RWPE1 (cell line): ENCODE data around the gene TMEM175.
A peak's percentile ranks its signal among the peaks of the same experiment; 100 is the strongest.

Source experiments
- CTCF ChIA-PET: fragments of 350-600 bp; sonication (Branson Sonifier 250); formaldehyde crosslinking; extraction: SDS; loops from one replicate; lab custom pipeline; 2021; lab: Yijun Ruan, JAX
- POLR2A ChIA-PET: fragments of 400-600 bp; formaldehyde crosslinking; extraction: SDS; loops from one replicate; lab custom pipeline; 2020; ENCODE audit warnings: antibody characterized with exemption; ENCODE audit not compliant: low non-redundant PET; lab: Yijun Ruan, JAX
- DNase-seq: peaks from one replicate; pipeline ENCODE4 v3.0.0; 2012; ENCODE audit warnings: low spot score
- H3K27ac ChIP-seq: fragments of 450-650 bp; 2 replicates; pipeline ENCODE4 v1.5.1; 2017
- TF ChIP-seq, protein P1 (sequence below): fragments of 450-650 bp; conservative IDR thresholded peaks from 2 replicates; pipeline ENCODE4 v1.5.1; 2017; ENCODE audit warnings: low read depth, mild to moderate bottlenecking

The TMEM175 gene

GRCh38 chr4:961351-962230 lies 29.3 kb downstream of the TMEM175 start:
- H3K27ac ChIP-seq = peak overlapping the region; percentile 58
- CTCF ChIA-PET = interaction anchor here (0.6 kb wide), 1 partner anchor 19 kb away, joined by 8 read pairs; no protein-coding TSS in a partner anchor
- TF ChIP-seq, protein P1, sequence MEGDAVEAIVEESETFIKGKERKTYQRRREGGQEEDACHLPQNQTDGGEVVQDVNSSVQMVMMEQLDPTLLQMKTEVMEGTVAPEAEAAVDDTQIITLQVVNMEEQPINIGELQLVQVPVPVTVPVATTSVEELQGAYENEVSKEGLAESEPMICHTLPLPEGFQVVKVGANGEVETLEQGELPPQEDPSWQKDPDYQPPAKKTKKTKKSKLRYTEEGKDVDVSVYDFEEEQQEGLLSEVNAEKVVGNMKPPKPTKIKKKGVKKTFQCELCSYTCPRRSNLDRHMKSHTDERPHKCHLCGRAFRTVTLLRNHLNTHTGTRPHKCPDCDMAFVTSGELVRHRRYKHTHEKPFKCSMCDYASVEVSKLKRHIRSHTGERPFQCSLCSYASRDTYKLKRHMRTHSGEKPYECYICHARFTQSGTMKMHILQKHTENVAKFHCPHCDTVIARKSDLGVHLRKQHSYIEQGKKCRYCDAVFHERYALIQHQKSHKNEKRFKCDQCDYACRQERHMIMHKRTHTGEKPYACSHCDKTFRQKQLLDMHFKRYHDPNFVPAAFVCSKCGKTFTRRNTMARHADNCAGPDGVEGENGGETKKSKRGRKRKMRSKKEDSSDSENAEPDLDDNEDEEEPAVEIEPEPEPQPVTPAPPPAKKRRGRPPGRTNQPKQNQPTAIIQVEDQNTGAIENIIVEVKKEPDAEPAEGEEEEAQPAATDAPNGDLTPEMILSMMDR = no peak
- DNase-seq = peak; percentile 40
- POLR2A ChIA-PET = no interaction called here

GRCh38 chr4:962231-963208 lies 30.3 kb downstream of the TMEM175 start:
- TF ChIP-seq, protein P1 = no peak
- DNase-seq = no peak
- POLR2A ChIA-PET = no interaction called here
- CTCF ChIA-PET = no interaction called here
- peak overlapping the region; percentile 58 for H3K27ac ChIP-seq

GRCh38 chr4:963276-964225 lies 31.3 kb downstream of the TMEM175 start:
- DNase-seq = no peak
- TF ChIP-seq, protein P1 = no peak
- ChIA-PET CTCF (no interaction called here), POLR2A (no interaction called here)
- peak overlapping the region; percentile 58; the same call in 1 of the 2 replicates for H3K27ac ChIP-seq

DNA sequence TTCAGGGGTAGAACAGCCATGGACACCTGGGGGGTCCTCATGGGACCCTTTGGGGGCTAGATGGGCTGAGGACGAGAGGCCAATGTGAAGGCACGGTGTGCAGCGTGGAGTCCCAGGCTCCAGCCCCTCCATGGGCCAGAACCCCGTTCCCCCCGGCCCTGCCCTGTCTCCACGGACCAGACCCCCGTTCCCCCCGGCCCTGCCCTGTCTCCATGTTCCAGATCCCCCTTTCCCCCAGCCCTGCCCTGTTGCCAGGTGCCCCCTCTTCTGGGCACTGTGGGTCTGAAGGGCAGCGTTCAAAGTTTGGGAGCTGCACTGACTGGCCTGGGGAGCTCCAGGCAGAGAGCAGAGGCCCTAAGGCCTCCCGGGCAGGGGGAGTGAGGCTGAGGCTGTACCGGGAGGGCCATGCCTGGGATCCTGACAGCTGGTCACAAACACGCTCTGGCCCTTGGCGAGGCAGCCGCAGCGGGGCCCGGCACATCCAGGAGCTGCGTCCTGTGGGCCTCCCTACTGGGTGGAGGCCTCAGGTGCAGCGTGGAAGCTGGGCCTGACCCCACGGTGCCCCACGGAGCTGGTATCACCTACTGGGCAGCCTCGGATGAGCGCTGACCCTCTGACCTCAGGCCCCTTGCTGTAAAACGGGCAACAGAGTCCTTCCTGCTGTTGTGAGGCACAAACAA lies 32.2 kb downstream of the TMEM175 start:
- POLR2A ChIA-PET = no interaction called here
- no peak overlapping the region for H3K27ac ChIP-seq
- no peak for DNase-seq
- CTCF ChIA-PET = no interaction called here
- TF ChIP-seq, protein P1 = no peak

- DNase-seq = no peak
- TF ChIP-seq, protein P1 = no peak
- ChIA-PET POLR2A (no interaction called here), CTCF (no interaction called here)
- no peak overlapping the region for H3K27ac ChIP-seq
Measured at GRCh38 chr4:965048-965765, 32.9 kb downstream of the TMEM175 start.
